ENCODE data around the gene EI24. TPM values are rescaled to one million over a fixed set of nuclear protein-coding genes. Genes with fewer than 3 reads are reported as not detected.
A peak's percentile ranks its signal among the peaks of the same experiment; 100 is the strongest.
"Not testable (repeated sequence)": the region's sequence is repeated elsewhere in the genome, so short reads cannot be mapped to it uniquely, and the experiment has no call there.

Gene EI24
- total RNA-seq, result 49.1 TPM

- DNase-seq, result peak; percentile 96
Measured at GRCh38 chr11:125568970-125569914, at the start of gene EI24. TSS of gene EI24 (plus strand) at chr11:125569477. CDS start at chr11:125572528, 3,051 bp downstream.

- no peak for DNase-seq
Measured at GRCh38 chr11:125519860-125520834, 49.1 kb upstream of the EI24 start.

- DNase-seq, result no peak
Measured at GRCh38 chr11:125525303-125525702, 44.0 kb upstream of the EI24 start.

GRCh38 chr11:125532668-125533067 is 36.6 kb upstream of the EI24 start:
- no peak for DNase-seq

- no peak for DNase-seq
Measured at GRCh38 chr11:125535585-125535984, 33.7 kb upstream of the EI24 start.

GRCh38 chr11:125536834-125537233 is 32.4 kb upstream of the EI24 start:
- not testable (repeated sequence) for DNase-seq

- no peak for DNase-seq
Measured at GRCh38 chr11:125542709-125543108, 26.6 kb upstream of the EI24 start.

GRCh38 chr11:125550780-125551179 is 18.5 kb upstream of the EI24 start:
- no peak for DNase-seq

GRCh38 chr11:125551835-125552342 is 17.4 kb upstream of the EI24 start:
- no peak for DNase-seq

GRCh38 chr11:125552927-125553326 is 16.4 kb upstream of the EI24 start:
- DNase-seq, result no peak

- DNase-seq, result no peak
Measured at GRCh38 chr11:125553357-125553756, 15.9 kb upstream of the EI24 start.

- DNase-seq, result no peak
Measured at GRCh38 chr11:125554038-125554437, 15.2 kb upstream of the EI24 start.

GRCh38 chr11:125559888-125560287 is 9.4 kb upstream of the EI24 start:
- no peak for DNase-seq

- no peak for DNase-seq
Measured at GRCh38 chr11:125561924-125562323, 7.4 kb upstream of the EI24 start.

GRCh38 chr11:125562430-125562829 is 6.8 kb upstream of the EI24 start:
- DNase-seq, result no peak

GRCh38 chr11:125564357-125564756 is 4.9 kb upstream of the EI24 start:
- DNase-seq, result no peak

GRCh38 chr11:125566235-125566634 is 3.0 kb upstream of the EI24 start:
- no peak for DNase-seq

GRCh38 chr11:125569915-125570621 is 791 bp downstream of the EI24 start:
- peak; percentile 20 for DNase-seq

- DNase-seq, result no peak
Measured at GRCh38 chr11:125570952-125571351, 1.7 kb downstream of the EI24 start.

- no peak for DNase-seq
Measured at GRCh38 chr11:125572916-125573315, 3.6 kb downstream of the EI24 start.

GRCh38 chr11:125577181-125577580 is 7.9 kb downstream of the EI24 start:
- not testable (repeated sequence) for DNase-seq

GRCh38 chr11:125578783-125579182 is 9.5 kb downstream of the EI24 start:
- no peak for DNase-seq

Measured in tongue (tissue), 2 donors.